Activated CD4-positive, CD25-positive, alpha-beta regulatory T cell (primary cell): ENCODE data around the gene ANO3.

Experiments used
- DNase-seq, 4 experiments: peaks; one replicate each; lab custom pipeline; 2025; lab: John Stamatoyannopoulos, UW

The ANO3 gene

GRCh38 chr11:26493616-26494015, 161.7 kb downstream of the ANO3 start:
- DNase-seq = no peak

DNA sequence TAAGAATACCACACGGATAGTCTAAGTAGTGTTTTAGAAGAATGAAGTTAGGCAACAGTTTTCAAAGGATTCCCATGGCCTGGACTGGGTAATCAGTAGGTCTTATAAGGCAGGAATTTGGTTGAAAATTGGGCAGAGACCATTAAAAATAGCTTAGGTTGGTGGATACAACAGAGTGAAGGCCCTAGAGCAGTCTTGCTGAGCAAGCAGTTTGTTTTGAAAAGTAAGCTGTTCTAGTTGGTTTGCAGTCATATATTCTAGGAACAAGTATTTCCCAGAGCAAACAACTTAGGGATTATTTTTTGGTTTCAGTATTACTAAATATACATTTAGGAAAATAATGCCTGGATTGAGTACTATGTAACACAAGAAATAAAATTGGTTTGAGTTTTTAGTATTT, 175.3 kb downstream of the ANO3 start:
- no peak for DNase-seq

DNA sequence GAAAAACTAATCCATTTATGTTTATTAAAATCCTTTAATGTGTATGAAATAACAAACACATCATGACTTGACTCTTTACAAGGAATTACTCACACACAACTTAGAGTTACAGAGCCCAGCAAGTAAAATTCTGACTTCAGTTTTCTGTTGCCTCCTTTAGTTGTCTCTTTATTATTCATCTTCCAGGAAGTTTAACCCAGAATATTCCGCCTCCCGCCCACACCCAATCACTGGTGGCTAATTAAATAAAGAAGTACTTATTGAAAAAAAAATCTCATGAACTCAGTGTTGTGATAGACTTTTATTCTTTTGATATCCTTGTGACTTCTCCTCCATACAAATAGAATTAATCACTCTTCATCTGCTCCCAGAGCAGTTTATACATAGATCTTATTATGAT, 178.2 kb downstream of the ANO3 start:
- DNase-seq = no peak

GRCh38 chr11:26510756-26511155, 178.8 kb downstream of the ANO3 start:
- no peak for DNase-seq

- DNase-seq = no peak
Measured at GRCh38 chr11:26512196-26512595, 180.3 kb downstream of the ANO3 start.

DNA sequence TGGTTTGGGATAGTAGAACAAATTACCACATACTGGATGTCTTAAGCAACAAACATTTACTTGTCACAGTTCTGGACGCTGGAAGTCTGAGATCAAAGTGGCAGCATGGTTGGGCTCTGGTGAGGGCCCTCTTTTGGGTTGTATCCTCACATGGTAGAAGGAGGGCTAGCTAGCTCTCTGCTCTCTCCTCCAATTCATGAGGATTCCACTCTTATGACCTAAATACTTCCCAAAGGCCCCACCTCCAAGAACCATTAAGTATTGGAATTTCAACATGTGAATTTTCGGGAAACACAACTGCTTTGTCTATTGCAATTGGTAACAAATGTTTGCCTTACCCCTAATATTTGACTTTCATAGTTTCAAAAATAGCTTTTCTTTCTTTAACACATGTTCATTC, 187.5 kb downstream of the ANO3 start:
- no peak for DNase-seq

DNA sequence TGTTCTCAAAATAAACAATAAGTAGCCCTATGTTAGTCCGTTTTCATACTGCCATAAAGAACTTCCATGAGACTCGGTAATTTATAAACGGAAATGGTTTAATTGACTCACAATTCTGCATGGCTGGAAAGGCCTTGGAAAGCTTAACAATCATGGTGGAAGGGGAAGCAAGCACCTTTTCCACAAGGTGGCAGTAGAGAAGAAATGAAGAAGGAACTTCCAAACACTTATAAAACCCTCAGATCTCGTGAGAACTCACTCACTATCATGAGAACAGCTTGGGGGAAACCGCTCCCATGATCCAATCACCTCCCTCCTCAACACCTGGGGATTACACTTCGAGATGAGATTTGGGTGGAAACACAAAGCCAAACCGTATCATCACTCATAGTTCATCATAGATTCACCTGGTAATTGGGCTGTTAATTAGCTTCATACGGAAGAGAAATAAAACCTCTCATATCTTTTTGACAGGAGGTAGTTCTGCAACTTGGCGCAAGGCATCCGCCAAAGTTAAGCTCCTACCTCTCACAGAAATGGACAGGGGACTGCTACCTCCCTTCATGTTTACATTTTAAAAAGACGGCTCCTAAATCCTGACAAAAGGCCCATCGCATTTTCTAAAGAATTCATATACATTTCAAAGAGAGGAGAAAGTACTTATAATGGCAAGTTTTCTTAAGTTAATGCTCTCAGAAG, 191.1 kb downstream of the ANO3 start:
- no peak for DNase-seq

DNA sequence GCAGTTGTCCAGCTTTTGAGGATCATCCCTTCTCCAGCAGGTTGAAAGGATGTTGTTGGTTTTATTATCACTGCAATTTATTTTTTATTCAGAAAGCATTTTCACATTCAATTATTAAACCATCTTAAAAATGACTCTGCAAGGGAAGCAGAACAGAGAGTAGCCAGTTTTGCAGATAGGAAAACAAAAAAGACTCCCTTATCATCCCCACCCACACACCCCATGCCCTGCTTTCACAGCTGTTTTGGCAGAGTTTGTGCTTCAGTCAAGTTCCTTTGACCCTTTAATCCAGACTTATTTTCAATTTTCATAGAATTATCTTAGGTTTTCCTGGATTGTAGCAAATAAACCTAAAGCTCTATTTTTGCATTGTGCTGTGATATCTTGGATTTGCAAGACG, 195.8 kb downstream of the ANO3 start:
- DNase-seq = no peak

- no peak for DNase-seq
Measured at GRCh38 chr11:26537341-26537740, 205.4 kb downstream of the ANO3 start.

- DNase-seq = no peak
Measured at GRCh38 chr11:26539517-26539916, 207.6 kb downstream of the ANO3 start.

DNA sequence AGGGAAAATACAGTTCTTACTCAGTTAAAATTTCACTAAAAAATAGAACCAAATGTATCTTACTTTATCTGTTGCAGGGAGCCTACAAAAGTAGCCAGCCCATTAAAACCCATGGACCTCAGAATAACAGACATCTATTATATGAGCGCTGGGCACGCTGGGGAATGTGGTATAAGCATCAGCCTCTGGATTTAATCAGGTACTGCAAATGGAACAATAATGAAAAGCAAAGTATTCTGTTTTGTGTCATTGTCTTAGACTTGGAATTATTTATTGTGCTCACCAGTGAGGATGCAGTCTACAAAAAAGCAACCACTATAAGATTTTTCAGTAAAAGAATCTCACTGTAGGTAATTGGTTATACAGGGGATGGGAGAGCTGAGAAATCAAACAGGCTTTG, 209.9 kb downstream of the ANO3 start:
- DNase-seq = no peak

- DNase-seq = no peak
Measured at GRCh38 chr11:26549176-26549575, 217.2 kb downstream of the ANO3 start.

DNA sequence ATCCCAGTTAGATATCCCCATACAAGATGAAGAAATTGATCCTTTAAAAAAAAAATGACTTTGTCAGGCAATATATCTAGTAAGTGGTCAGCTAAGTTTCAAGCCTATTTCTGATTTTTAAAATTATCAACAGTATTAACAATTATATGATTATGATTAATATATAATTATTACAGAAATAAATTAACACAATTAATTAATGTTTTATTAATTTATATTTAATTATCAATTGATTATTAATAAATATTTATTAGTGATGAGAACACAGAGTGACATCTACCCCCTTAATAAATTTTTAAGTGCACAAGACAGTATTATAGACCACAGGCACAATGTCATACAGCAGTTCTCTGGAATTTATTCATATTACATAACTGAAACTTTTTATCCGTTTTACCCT, 218.1 kb downstream of the ANO3 start:
- DNase-seq = no peak

GRCh38 chr11:26551186-26551801, 219.4 kb downstream of the ANO3 start:
- DNase-seq = no peak

- no peak for DNase-seq
Measured at GRCh38 chr11:26553182-26553581, 221.3 kb downstream of the ANO3 start.

DNA sequence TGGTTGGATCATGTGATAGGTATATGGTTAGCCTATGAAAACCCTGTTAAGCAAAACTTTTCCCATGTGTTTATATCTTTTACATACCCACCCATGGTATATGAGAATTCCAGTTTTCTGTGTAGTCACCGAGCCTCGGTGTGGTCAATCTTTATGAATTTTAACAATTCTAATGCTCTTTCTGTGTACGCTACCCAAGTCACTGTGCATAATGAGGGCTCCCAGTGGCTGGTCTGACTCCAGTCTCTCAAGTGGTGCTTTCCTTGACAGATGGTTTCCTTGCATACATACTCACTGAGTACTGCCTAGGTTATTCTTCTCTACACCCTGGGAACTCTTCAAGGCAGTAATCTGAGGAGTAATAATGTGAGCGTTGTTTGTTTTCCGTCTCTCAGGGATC, 222.5 kb downstream of the ANO3 start:
- no peak for DNase-seq

- DNase-seq = no peak
Measured at GRCh38 chr11:26556582-26556981, 224.7 kb downstream of the ANO3 start.

GRCh38 chr11:26557666-26558065, 225.7 kb downstream of the ANO3 start:
- DNase-seq = no peak

GRCh38 chr11:26558190-26558589, 226.3 kb downstream of the ANO3 start:
- no peak for DNase-seq

- DNase-seq = no peak
Measured at GRCh38 chr11:26569646-26570045, 237.7 kb downstream of the ANO3 start.

GRCh38 chr11:26571861-26572654, 240.1 kb downstream of the ANO3 start, which contains the start of gene MUC15:
Gene MUC15, minus strand, starts transcription at chr11:26572263. Its CDS starts 5,169 bp downstream, at chr11:26567094.
- DNase-seq = no peak

DNA sequence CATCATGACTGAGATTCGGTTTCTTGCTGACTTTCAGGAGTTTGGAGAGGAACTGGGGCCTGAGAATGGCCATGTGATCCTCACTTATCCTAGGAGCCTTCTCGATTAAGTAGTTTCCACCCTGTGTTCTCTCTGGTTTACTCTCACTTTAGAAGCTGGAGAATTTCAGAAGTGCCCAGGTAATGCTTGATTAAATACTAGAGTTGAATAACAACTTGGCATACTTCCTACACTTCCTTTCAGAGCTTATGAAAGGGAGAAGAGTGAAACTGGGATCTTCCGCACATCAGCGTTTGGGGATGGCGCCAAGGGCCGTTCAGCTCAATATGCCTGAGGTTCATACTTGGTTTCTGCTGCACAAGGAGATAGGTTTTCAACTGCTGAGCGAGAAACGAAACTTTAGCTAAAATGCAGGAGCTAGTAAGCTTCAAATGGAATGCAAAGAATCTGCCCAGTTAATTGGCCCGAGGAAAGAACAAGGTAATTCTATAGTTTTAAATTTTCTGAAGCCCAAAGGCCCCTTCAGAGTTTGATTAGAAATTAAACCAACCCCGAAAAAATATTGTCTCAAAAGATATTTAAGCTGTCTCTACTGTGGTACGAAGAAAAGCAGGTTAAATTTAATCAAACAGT, 241.0 kb downstream of the ANO3 start:
- DNase-seq = no peak

- DNase-seq = no peak
Measured at GRCh38 chr11:26573896-26574295, 242.0 kb downstream of the ANO3 start.
